GM21737 (cell line): Measurements from ENCODE around the gene OR13J1.
"Not testable (repeated sequence)": the region's sequence is repeated elsewhere in the genome, so short reads cannot be mapped to it uniquely, and the experiment has no call there.

Source experiments
- ATAC-seq: cut with Tn5 transposase; IDR thresholded peaks from one replicate; pipeline ENCODE4 v1.9.1; 2021; ENCODE audit warnings: mild to moderate bottlenecking, moderate library complexity; ENCODE audit not compliant: unreplicated experiment

OR13J1 gene

GRCh38 chr9:35870351-35870923 is at the start of gene OR13J1:
Gene OR13J1 (minus strand): TSS chr9:35870401. CDS start chr9:35870401, 0 bp downstream.
- no peak for ATAC-seq

GRCh38 chr9:35919212-35920008 is 49.2 kb upstream of the OR13J1 start:
- ATAC-seq = no peak

GRCh38 chr9:35918780-35919179 is 48.6 kb upstream of the OR13J1 start:
- no peak for ATAC-seq

- ATAC-seq = no peak
Measured at GRCh38 chr9:35917261-35917660, 47.1 kb upstream of the OR13J1 start.

- no peak for ATAC-seq
Measured at GRCh38 chr9:35915681-35916294, 45.6 kb upstream of the OR13J1 start.

GRCh38 chr9:35914301-35914807 is 44.2 kb upstream of the OR13J1 start:
- ATAC-seq = no peak

GRCh38 chr9:35913429-35913828 is 43.2 kb upstream of the OR13J1 start:
- not testable (repeated sequence) for ATAC-seq

- ATAC-seq = no peak
Measured at GRCh38 chr9:35912791-35913400, 42.7 kb upstream of the OR13J1 start.

- no peak for ATAC-seq
Measured at GRCh38 chr9:35911690-35912089, 41.5 kb upstream of the OR13J1 start.

- ATAC-seq = no peak
Measured at GRCh38 chr9:35910613-35911359, 40.6 kb upstream of the OR13J1 start.

GRCh38 chr9:35909687-35910612 is 39.7 kb upstream of the OR13J1 start:
- no peak for ATAC-seq

- ATAC-seq = no peak
Measured at GRCh38 chr9:35909274-35909673, 39.1 kb upstream of the OR13J1 start, which contains the start of gene SPAAR. Gene SPAAR (plus strand): TSS chr9:35909490. CDS start chr9:35910464, 974 bp downstream.

GRCh38 chr9:35908504-35909125 is 38.4 kb upstream of the OR13J1 start:
- ATAC-seq = no peak

- ATAC-seq = no peak
Measured at GRCh38 chr9:35907711-35908503, 37.7 kb upstream of the OR13J1 start.

GRCh38 chr9:35906923-35907699 is 36.9 kb upstream of the OR13J1 start:
- no peak for ATAC-seq

GRCh38 chr9:35905912-35906679 is 35.9 kb upstream of the OR13J1 start, which contains the start of gene HRCT1:
Gene HRCT1 (plus strand): TSS chr9:35906202. CDS start chr9:35906288, 86 bp downstream.
- no peak for ATAC-seq
